Kidney capillary endothelial cell (primary cell): ENCODE data around the gene PBRM1.
"Not testable (repeated sequence)": the region's sequence is repeated elsewhere in the genome, so short reads cannot be mapped to it uniquely, and the experiment has no call there.

Experiments used
- DNase-seq: peaks from one replicate; pipeline ENCODE4 v3.0.0-alpha.2; 2018; ENCODE audit warnings: low spot score

The PBRM1 gene

DNA sequence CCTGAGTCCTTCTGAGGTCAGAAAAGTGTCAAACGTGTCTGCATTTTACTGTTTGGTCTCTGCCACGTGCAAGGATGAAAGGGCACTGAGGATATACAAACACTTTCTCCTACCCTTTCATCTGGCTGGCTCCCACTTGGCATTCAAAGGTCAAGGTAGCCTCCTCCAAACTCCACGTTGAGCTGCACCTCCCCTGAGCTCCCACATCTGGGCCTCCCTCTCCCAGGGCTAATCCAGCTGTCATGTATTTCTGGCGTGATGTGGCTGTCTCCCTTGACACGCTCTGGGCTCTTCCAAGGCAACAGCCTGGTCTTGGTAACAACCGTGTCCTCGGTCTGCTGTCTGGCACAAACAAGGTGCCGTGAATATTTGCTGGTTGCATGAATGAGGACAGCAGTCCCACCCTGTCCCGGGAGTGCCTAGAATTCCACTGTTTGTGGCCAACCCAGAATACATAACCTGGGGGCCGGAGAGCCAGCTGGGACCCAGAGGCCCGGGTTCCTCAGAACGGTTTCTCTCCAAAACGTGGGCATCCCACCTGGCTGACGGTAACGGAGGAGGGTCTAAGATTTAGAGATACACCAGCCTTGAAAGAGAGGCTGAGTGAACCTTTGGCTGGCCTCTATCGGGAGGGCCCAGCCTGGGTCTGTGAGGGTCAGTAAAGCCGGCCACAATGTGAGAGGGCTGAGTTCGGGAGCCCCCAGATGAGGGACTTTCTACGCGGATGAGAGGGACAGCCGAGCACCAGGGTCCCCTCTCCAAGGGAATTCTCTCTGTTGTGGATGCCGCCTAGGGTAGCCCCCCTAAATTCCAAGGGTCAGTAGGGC, 19.1 kb upstream of the PBRM1 start:
- peak; percentile 29 for DNase-seq

DNA sequence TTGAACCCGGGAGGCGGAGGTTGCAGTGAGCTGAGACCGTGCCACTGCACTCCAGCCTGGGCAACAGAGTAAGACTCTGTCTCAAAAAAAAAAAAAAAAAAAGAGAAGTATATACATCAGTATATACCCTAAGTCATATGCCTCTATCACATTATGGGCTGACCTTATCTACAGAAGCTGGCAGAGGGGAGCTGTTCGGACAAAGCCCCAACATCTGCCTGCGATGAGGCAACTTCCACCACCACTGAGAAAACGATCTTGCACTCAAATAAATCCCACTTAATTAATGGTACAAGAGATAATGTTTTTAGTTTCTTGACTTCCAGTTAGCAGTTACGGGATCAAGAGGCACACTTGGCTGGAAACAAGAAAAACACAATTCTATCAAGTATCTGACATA, 17.6 kb upstream of the PBRM1 start:
- DNase-seq, result no peak

DNA sequence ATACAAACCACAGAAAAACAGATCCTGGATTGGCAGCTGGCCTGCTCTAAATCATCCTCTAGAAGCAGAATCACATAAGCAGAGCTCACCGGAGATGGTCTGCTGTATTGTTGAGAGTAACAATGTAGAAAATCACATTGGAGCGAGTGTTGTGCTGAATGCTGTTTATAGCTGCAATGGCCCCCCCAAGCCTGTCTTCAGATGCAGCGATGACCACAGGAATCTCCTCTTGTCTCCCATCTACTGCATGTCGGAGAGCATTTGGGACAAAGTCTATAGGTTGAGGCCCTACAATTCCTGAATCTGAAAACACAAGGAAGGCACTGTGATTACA, 11.9 kb upstream of the PBRM1 start:
- DNase-seq, result no peak

DNA sequence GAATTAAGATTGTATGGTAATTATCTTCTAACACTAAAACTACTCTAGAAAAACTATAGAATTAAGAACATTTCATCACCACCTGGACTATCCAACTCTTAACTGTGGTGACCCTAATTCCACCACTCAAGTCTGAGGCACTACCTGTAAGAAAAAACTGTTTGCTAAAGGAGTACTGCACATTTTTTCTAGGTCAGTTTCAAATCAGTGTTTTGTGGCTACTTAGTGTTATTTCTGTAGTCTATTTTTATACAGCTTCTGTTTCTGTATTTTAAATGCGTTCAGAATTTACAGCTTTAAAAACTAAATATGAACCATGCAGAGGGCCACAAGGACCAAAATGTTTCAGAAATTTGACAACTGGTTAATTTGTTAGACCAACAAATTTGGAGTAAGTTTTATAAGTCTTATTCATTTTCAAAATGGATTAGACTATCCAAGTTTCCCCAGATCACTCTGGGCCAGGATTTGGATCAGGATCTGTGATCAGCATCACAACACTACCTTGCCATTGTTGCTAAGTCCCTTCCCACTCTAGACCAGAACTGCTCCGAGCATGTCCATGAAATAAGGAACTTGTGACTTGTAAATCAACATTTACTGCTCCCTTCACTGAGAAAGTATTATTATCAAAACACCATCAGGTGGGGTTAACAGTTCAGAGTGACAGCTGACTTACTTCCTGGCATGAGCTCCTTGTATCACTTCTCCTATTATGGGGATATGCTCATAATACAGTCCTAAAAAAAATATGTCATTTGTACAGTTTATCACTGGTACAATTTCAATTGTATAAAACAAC, 11.3 kb upstream of the PBRM1 start:
- DNase-seq, result no peak

DNA sequence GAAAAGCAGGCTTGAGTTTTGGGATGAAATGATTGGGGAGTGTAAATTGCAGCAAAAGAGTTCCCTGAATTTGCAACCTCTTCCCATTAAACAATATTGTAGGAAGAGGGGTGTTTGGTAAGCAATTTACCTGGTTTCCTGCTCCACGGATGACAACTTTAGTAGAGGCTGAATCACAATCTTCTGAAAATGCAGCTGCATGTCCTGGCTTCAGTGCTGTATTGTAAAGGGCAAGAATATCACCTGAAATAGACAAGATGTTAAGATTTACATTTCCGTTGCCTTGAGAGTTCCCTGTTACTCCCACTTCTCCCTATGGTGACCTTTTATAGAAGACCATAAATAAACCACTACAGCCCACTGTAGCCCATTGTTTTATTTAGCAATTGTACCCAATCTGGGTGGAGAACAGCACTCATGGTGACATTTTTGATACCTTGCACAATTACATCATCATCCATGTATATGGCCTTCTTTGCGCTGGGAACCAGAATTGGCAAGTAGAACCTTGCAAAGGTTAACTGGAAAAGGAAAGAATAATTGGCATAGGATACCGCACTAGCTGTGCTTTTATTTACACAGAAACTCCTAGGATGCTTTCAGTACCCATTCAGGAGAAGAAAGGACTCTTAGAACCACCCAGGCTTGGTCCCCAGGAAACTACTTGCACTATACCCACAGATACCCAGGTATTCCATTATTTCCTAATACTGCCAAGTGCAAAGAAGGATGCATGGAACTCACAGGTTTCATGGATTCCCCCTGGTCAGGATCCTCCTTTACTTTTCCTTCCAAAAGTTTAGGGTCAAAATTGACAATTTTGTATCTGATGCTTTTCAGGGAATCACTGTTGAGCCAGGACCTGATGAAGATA, 10.3 kb upstream of the PBRM1 start:
- no peak for DNase-seq

DNA sequence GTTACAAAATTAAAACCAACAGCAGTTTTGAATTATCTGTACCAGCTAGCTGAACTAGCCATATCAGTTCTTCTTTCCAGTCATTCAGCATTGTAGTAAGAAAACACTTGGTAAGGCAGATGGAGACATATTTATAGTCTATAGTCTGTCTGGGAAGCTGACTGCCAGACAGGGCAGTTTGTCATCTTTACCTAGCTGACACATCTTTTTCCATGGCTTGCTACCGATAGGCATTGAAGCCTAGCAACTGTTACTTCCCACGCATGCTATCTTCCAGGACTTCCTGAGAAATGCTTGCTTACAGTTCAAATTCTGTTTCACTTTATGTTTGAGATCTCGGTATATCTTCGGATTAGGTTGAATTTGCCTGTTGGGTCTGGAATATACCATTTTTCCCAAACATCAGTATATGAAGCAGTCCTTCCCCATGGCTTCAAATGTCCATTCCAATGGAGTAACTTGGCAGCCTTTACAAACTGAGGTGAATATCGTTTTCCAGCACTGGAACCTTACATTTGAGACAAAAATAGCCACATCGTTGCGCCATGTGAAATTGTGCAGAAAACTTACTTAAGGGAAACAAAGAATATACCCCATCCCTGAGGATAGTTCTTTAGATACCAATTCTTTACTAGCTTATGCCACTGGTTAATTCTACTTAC, 8.9 kb upstream of the PBRM1 start:
- DNase-seq, result no peak

DNA sequence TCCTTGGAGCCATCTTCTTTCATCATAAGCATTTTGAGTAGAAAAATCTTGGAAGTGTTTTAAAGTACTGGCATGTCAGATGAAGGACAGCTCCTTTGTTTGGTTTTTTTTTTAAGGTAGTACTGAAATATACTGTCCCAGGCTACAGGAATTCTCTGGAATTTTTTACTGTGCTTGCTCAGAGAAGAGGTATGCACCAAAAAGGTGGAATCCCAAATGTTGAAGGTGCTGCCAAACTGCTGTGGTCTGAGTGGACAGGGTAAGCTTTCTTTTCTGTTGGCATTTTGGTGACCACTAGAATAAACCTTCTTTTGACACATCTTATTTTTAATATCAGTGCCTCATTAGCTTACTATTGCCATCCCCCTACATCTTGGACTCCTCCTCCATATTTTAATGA, 7.4 kb upstream of the PBRM1 start:
- no peak for DNase-seq

DNA sequence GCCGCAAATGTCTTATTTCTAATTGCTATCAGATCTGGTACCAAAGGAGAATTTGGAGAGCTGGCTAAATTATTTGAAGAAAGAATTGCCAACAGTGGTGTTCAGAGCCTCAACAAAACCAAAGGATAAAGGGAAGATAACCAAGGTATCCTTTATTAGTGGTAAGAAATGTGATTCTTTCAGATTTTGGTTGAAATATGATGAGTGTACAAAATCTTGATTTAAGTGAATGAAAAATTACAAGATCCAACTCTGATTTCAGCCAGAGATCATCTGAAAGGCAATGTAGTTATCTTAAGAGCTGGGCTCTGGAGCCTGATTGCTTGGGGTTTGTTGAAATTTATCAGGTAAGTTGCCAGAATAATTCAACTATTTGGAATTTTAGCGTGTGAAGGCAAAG, 4.8 kb upstream of the PBRM1 start:
- DNase-seq, result no peak

DNA sequence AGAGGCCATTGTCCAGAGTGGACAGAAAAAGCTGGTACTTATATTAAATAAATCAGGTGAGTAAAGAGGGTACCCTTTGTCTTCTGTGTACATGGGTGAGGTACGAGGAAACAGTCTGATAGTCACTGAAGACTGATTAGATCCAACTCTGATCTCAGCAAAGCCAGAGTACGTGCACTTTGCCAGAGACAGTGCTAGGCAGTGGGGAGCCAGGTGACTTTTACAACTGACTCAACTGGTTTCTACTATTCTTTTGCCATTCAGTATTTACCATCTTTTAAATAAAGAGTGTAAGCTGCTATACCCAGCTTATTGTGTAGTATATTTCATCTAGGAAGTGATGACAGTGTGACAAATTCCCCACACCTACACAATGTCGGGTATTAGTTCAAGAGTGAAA, 3.4 kb upstream of the PBRM1 start:
- DNase-seq, result no peak

DNA sequence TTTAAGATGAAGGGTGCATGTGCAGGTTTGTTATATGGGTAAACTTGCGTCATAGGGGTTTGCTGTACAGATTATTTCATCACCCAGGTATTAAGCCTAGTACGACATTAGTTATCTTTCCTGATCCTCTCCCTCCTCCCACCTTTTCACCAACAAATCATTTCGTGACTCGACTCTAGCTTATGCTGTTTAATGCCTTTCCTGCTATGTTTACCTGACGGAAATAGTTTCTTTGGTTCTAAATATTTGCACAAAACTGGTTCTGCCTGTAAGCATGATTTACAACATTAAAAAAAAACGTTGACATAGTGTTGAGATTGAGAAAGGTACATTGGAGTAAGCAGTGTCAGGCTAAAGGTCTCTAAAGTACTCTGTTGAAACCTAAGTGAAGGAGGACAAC, 2.6 kb upstream of the PBRM1 start:
- no peak for DNase-seq

DNA sequence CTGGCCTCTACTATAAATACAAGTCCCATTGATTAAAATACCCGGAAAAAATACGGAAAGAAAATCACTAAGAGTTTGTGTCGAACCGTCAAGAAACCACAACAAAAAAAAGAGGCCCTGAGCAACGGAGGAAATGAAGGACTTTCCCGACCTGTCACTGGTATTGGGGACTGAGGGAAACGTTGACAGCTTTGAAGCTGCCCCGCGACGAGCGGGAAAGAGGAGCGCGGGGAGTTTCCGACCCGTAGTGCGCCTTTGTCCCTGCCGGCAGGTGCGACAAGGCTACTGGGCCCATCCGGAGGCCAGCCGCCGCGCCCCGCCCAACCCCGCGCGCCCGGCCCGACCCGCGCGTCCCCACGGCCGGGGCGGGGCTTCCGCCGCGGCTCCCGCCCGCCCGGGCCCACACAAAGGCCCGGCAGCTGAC, 416 bp downstream of the PBRM1 start:
- DNase-seq, result peak; percentile 60

DNA sequence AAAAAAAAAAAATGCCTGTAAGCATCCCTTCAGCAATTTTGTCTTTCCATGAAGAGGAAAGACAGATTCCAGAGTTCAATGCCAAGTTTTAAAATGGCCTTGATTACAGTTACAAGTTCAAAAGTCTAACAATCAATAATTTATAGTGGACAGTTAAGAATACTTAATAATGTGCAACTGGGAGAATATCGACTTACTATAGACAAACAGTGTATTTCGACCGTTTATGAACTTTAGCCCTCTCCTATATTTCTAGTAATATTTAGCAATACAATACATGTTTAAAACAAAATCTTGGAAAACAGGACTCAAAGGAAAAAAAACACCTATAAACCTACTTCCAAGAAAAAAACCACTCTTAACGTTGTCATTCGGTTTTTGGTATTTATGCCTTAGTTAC, 1.5 kb downstream of the PBRM1 start:
- DNase-seq, result no peak

DNA sequence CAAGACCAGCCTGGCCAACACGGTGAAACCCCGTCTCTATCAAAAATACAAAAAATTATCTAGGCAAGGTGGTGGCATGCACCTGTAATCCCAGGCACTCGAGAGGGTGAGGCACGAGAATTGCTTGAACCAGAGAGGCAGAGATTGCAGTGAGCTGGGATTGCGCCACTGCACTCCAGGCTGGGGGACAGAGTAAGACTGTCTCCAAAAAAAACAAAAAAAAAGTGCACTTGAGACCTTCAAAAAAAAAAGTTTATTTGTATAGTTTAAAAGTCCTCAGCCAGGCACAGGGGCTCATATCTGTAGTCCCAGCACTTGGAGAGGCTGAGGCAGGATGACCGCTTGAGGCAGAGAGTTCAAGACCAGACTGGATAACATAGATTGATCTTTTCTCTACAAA, 2.1 kb downstream of the PBRM1 start:
- no peak for DNase-seq

DNA sequence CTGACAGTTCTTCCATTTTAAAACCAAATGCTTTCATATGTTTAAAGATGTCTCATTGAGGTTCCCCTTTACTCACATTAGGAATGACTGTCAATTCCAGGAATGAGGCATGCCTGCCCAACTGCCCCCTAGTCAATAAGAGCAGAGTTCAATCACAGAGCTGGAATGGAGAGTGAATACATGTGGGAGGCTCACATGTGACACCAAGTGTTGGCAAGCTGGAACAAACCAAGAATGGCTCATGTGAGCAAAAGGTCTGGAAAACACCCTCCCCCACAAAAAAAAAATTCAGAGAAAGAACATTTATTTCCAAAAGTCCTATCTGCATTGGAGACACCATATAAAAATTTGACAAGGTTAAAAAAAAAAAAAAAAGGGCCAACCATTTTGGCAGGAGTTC, 3.7 kb downstream of the PBRM1 start:
- peak; percentile 32 for DNase-seq

DNA sequence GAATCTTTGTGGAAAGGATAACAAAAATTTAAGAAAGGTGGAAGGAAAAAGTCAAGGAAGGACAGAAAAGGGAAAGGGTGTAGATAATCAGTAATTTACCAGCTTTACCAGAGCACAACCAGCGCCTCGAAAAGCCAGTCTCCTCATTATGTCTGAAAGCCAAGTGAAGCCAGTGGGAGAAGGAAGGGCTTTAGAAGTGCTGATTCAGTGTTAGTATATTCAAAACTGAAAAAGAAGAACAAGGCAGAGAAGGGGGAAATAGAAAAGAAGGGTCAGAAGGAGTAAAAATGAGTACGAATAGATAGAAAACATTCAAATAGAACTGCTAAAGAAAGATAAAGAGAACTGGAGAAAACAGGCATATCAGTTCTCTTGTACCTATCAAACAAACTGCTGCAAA, 4.1 kb downstream of the PBRM1 start:
- no peak for DNase-seq

DNA sequence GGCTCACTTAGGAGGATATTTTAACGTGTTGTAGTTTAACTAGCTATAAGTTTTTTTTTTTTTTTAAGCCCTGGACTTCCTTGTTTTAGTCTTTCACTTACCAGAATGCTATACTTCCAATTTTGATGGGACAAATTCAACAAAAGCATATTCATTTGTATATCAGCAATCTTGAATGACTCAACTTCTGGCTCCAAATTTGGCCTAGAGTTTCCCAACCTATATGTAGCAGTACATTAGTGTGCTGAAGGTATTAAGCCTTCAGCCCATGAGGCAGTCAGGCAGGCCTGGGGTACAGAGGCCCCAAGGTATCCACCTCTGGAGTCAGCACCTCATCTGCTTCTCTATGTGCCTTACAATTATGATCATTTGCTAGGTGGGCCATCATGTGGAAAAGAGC, 5.9 kb downstream of the PBRM1 start:
- DNase-seq, result no peak

DNA sequence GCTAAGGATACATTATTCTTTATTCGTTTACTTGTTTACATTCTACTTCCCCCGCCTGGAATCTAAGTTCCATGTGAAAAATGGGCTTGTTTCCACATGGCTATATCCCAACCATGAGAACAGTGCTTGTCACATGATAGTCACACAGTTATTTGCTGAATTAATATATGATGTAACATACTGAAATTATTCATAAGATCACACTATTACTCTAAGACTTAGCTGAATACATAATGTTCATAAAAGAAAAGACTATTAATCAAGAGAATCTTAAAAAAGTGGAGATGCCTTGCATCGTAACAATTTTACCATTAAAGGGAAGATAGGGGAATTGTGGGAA, 6.5 kb downstream of the PBRM1 start:
- DNase-seq, result no peak

DNA sequence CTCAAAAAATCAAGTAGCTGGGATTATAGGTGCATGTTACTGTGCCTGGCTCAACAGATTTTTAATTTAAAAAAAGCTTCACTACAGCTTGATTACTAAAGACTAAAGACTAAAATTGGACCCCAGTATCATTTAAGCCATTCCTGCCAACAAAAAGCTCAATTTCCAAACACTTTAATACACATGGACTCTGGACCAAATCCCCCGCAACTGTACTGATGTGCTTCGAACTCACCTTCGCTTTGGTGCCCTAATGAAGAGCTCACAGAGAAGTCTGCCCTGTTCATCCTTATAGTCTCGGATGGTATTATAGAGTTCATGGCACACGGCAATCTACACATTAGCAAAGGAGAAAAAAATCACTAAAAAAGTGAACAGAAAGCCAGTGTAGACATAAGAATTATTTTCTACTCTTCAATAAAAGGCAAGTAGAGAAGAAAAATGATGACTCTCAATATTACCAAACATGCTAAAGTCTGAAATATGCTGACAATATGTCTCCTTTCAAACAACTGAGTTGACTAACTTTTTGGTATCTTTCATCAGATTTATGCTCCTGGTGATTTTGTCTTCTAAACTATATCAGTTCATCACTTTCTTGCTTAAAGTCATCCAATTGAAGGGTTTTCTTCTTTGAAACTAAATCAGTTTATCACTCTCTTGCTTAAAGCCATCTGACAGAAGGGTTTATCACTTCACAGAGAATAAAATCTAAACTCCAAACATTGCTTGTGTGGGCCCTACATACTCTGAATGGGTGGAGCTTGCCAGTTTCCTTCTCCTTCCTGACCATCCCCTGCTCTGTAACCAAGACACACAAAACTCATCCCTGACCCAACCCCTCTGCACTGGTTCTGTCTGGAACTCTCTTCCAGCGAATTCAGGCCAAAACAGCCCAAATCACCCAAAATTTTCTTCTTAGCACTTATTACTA, 7.2 kb downstream of the PBRM1 start:
- no peak for DNase-seq

DNA sequence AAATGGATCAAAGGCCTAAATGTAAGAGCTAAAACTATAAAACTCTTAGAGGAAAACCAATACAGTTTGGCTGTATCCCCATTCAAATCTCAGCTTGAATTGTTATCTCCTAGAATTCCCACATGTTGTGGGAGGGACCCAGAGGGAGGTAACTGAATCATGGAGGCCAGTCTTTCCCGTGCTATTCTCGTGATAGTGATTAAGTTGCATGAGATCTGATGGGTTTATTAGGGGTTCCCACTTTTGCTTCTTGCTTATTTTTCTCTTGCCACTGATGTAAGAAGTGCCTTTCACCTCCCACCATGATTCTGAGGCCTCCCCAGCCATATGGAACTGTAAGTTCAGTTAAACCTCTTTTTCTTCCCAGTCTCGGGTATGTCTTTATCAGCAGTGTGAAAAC, 9.5 kb downstream of the PBRM1 start:
- DNase-seq, result not testable (repeated sequence)

DNA sequence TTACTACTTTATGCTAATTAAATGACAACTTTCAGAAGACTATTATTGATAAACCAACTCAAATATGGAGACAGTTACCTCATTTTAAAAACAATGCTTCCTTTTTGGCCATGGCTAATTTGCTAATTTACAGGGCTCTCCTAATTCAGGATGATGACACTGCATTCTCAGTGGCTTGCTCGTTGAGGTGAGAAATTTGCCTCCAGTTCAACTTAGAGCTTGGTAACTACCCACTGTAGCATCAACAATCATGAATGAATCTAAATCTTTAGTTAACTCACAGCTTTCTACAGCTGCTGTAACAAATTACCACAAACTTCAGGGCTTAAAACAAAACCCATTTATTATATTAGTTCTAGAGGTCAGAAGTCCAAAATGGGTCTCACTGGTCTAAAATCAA, 14.0 kb downstream of the PBRM1 start:
- DNase-seq, result no peak
